Measurements from ENCODE around the gene ZNF839.
"Not testable (repeated sequence)": the region's sequence is repeated elsewhere in the genome, so short reads cannot be mapped to it uniquely, and the experiment has no call there.

ZNF839 gene

DNA sequence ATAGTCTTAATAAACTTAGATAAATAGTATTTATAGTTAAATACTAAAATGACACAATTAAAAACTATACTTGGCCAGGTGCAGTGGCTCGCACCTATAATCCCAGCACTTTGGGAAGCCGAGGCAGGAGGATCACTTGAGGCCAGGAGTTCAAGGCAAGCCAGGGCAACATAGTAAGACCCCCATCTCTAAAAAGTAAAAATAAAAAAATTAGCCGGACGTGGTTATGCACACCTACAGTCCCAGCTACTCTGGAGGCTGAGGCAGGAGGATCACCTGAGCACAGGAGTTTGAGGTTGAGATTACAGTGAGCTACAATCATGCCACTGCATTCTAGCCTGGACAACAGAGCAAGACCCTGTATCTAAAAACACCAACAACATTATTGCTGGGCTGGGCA lies 27.1 kb downstream of the ZNF839 start:
- Histone ChIP-seq H3K4me3 (ENCODE audit: low read length) (no peak overlapping the region), H3K27me3 (ENCODE audit: control insufficient read depth, insufficient read depth, low read length) (no peaks in the 10 kb centered on the region), H3K9ac (ENCODE audit: low read depth, low read length) (no peak overlapping the region), H3K4me1 (ENCODE audit: control insufficient read depth, insufficient read depth, low read length) (no peaks in the 10 kb centered on the region), H3K9me3 (replicated peaks; ENCODE audit: low read length) (no peaks in the 10 kb centered on the region), H3K4me2 (ENCODE audit: low read length) (no peak overlapping the region), H3K36me3 (ENCODE audit: insufficient read depth, low read length) (peaks cover 50% of the 10 kb centered on the region)

DNA sequence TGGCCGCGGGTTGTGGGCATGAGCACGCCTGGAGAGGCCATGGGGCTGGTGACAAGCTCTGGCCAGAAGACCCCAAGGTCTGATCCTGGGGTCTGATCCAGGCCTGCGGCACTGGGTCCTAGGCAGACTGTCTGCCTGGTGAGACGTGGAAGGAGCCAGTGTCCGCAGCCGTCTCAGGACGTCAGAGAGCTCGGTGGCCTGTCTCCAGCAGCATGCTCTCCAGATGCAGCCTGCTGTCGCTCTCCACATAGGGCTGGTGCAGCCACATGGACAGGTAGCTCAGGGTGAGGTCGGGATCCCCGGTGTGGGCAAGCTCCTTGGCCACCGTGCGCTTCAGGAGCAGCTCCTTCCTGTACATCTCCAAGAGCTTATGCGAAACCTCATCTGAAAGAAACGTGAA lies 28.8 kb downstream of the ZNF839 start:
- H3K4me3 ChIP-seq (ENCODE audit: low read length) = no peak overlapping the region
- H3K9ac ChIP-seq (ENCODE audit: low read depth, low read length) = no peak overlapping the region
- no peaks in the 10 kb centered on the region for H3K4me1 ChIP-seq (ENCODE audit: control insufficient read depth, insufficient read depth, low read length)
- no peak overlapping the region for H3K4me2 ChIP-seq (ENCODE audit: low read length)
- H3K36me3 ChIP-seq (ENCODE audit: insufficient read depth, low read length) = peaks cover 47% of the 10 kb centered on the region
- H3K9me3 ChIP-seq (replicated peaks; ENCODE audit: low read length) = no peaks in the 10 kb centered on the region
- H3K27me3 ChIP-seq (ENCODE audit: control insufficient read depth, insufficient read depth, low read length) = no peaks in the 10 kb centered on the region

DNA sequence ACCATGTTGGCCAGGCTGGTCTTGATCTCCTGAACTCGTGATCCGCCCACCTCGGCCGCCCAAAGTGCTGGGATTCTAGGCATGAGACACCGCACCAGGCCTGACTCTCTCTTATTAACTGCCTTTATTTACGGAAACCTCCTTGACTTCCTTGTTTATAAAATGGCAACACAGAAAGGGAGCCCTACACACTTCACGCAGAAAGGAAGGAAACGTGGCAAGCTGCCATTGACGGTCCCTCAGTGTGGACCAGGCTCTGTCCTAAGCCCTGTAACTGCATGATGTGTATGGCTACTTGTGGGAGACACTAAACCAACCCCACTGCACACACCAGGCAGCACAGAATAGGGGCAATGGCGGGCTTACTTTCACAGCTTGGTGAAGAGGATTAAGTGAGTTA lies 31.5 kb downstream of the ZNF839 start:
- no peaks in the 10 kb centered on the region for H3K9me3 ChIP-seq (replicated peaks; ENCODE audit: low read length)
- no peak overlapping the region for H3K4me3 ChIP-seq (ENCODE audit: low read length)
- no peak overlapping the region for H3K9ac ChIP-seq (ENCODE audit: low read depth, low read length)
- no peaks in the 10 kb centered on the region for H3K27me3 ChIP-seq (ENCODE audit: control insufficient read depth, insufficient read depth, low read length)
- no peaks in the 10 kb centered on the region for H3K4me1 ChIP-seq (ENCODE audit: control insufficient read depth, insufficient read depth, low read length)
- H3K4me2 ChIP-seq (ENCODE audit: low read length) = no peak overlapping the region
- H3K36me3 ChIP-seq (ENCODE audit: insufficient read depth, low read length) = peaks cover 43% of the 10 kb centered on the region

DNA sequence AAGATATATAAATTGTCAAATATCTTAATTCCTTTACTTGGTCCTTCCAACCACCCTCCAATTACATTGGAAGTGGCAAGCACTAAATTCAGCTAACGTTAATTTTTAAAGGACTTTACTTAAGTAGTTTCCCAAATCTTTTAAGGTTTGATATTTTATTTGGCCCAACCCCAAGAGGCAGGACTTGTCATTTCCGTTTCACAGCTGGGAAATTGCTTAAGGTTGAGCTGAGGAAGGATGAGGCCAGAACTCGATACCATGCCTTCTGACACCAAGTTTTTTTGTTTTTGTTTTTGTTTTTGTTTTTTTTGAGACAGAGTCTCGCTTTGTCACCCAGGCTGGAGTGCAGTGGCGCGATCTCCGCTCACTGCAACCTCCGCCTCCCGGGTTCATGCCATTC lies 32.0 kb downstream of the ZNF839 start:
- peaks cover 49% of the 10 kb centered on the region for H3K36me3 ChIP-seq (ENCODE audit: insufficient read depth, low read length)
- not testable (repeated sequence) for H3K4me2 ChIP-seq (ENCODE audit: low read length); H3K27me3 ChIP-seq (ENCODE audit: control insufficient read depth, insufficient read depth, low read length); H3K9me3 ChIP-seq (replicated peaks; ENCODE audit: low read length); H3K9ac ChIP-seq (ENCODE audit: low read depth, low read length); H3K4me3 ChIP-seq (ENCODE audit: low read length); H3K4me1 ChIP-seq (ENCODE audit: control insufficient read depth, insufficient read depth, low read length)

DNA sequence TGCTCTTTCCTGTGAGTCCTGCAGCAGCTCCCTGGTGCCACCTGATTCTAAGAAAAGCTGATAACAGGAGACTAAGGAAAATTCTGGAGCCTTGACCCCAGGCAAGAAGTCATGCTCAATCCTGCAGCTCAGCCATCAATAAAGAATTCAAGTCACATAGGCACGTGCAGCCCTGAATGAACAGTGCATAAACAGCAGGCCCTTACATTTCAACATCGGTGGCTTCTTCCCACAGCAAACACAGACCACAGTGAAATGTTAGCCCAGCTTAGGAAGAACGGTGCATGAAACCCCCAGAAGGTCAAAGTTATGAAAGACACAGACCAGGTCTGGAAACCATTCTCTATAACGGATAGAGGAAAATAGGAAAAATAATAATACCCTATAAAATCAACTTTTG lies 32.7 kb downstream of the ZNF839 start:
- H3K9ac ChIP-seq (ENCODE audit: low read depth, low read length) = no peak overlapping the region

DNA sequence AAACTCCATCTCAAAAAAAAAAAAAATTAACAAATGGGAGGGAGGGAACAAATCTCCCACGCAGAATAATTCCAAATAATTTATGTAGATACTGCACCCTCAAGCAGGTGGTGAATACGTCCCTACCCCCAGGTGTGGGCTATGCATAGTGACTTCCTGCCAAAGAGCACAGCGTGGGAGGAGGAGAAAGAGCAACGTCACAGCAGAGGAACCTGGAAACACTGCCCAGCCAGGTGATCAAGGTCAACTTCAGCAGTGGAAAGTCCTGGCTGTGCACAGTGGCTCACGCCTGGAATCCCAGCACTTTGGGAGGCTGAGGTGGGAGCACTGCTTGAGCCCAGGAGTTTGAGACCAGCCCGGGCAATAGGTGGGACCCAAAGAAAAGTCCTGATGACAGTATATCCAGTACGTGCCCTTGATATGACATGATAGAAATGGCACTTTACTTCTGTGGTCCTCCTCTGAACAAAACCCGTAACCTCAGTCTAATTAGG lies 33.6 kb downstream of the ZNF839 start:
- H3K9me3 ChIP-seq (replicated peaks; ENCODE audit: low read length) = no peaks in the 10 kb centered on the region
- H3K36me3 ChIP-seq (ENCODE audit: insufficient read depth, low read length) = peaks cover 50% of the 10 kb centered on the region
- no peaks in the 10 kb centered on the region for H3K27me3 ChIP-seq (ENCODE audit: control insufficient read depth, insufficient read depth, low read length)

More for the DNA sequence above, 32.7 kb downstream of the ZNF839 start:
- no peak overlapping the region for H3K4me2 ChIP-seq (ENCODE audit: low read length)
- H3K27me3 ChIP-seq (ENCODE audit: control insufficient read depth, insufficient read depth, low read length) = no peaks in the 10 kb centered on the region
- no peaks in the 10 kb centered on the region for H3K4me1 ChIP-seq (ENCODE audit: control insufficient read depth, insufficient read depth, low read length)
- no peak overlapping the region for H3K4me3 ChIP-seq (ENCODE audit: low read length)
- H3K9me3 ChIP-seq (replicated peaks; ENCODE audit: low read length) = no peaks in the 10 kb centered on the region
- peaks cover 48% of the 10 kb centered on the region for H3K36me3 ChIP-seq (ENCODE audit: insufficient read depth, low read length)

DNA sequence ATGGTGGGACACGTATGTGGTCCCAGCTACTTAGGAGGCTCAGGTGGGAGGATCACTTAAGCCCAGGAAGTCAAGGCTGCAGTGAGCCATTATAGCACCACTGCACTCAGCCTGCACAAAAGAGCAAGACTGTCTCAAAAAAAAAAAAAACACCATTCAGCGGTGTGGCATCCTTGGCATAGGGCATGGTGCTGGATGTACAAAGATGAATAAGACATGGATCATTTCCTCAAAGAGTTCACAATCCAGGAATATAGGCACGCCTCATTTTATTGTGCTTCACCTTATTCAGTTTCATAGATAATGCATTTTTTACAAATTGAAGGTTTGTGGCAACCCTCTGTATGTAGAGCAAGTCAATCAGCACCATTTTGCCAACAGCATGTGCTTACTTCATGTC lies 36.7 kb downstream of the ZNF839 start:
- H3K4me3 ChIP-seq (ENCODE audit: low read length) = no peak overlapping the region
- no peaks in the 10 kb centered on the region for H3K27me3 ChIP-seq (ENCODE audit: control insufficient read depth, insufficient read depth, low read length)
- no peaks in the 10 kb centered on the region for H3K9me3 ChIP-seq (replicated peaks; ENCODE audit: low read length)
- peaks cover 39% of the 10 kb centered on the region for H3K36me3 ChIP-seq (ENCODE audit: insufficient read depth, low read length)
- no peak overlapping the region for H3K4me2 ChIP-seq (ENCODE audit: low read length)
- no peaks in the 10 kb centered on the region for H3K4me1 ChIP-seq (ENCODE audit: control insufficient read depth, insufficient read depth, low read length)
- H3K9ac ChIP-seq (ENCODE audit: low read depth, low read length) = no peak overlapping the region

More for the DNA sequence above, 33.6 kb downstream of the ZNF839 start:
- no peak overlapping the region for H3K9ac ChIP-seq (ENCODE audit: low read depth, low read length)
- no peak overlapping the region for H3K4me2 ChIP-seq (ENCODE audit: low read length)
- no peaks in the 10 kb centered on the region for H3K4me1 ChIP-seq (ENCODE audit: control insufficient read depth, insufficient read depth, low read length)
- no peak overlapping the region for H3K4me3 ChIP-seq (ENCODE audit: low read length)

DNA sequence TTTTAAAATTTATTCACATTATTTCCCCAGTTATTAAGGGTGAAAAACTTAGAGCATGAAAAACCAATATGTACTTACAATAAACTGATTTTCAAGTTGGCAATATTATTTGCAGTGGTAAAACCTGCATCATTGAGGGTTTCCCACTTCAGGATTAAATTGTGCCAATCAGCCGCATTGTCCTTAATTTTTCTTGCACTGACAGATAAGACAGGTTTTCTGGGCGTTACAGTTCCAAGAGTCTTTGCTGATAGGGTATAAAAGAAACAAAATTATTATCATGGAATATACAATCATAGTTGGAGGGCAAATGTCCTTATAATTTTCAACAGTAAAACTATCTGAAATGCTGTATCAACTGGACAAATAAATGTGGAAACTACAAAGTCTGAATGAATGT lies 39.8 kb downstream of the ZNF839 start:
- no peaks in the 10 kb centered on the region for H3K27me3 ChIP-seq (ENCODE audit: control insufficient read depth, insufficient read depth, low read length)
- H3K4me3 ChIP-seq (ENCODE audit: low read length) = no peak overlapping the region
- peaks cover 26% of the 10 kb centered on the region for H3K36me3 ChIP-seq (ENCODE audit: insufficient read depth, low read length)
- H3K4me2 ChIP-seq (ENCODE audit: low read length) = no peak overlapping the region
- H3K9ac ChIP-seq (ENCODE audit: low read depth, low read length) = no peak overlapping the region
- peaks cover 15% of the 10 kb centered on the region for H3K4me1 ChIP-seq (ENCODE audit: control insufficient read depth, insufficient read depth, low read length)
- H3K9me3 ChIP-seq (replicated peaks; ENCODE audit: low read length) = no peaks in the 10 kb centered on the region

DNA sequence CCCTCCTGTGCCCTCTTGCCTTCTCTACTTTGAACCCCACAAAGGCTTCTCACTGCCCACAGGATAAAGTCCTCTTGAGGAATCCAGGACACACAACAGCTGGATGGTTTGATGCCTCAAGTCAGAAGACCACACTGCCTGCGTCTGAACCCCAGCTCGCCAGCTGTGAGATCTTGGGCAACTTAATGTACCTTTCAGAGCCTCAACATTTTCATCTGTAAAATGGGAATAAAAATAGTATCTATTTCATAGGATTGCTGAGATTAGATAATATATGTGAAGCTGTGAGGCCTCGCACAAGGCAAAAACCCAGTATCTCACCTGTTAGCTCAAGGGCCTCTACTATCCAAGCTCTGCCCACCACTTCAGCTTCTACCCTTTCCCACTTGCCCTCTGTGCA lies 40.8 kb downstream of the ZNF839 start:
- Histone ChIP-seq H3K4me3 (ENCODE audit: low read length) (no peak overlapping the region), H3K27me3 (ENCODE audit: control insufficient read depth, insufficient read depth, low read length) (no peaks in the 10 kb centered on the region), H3K36me3 (ENCODE audit: insufficient read depth, low read length) (peaks cover 24% of the 10 kb centered on the region), H3K9me3 (replicated peaks; ENCODE audit: low read length) (no peaks in the 10 kb centered on the region), H3K4me1 (ENCODE audit: control insufficient read depth, insufficient read depth, low read length) (peaks cover 16% of the 10 kb centered on the region), H3K9ac (ENCODE audit: low read depth, low read length) (no peak overlapping the region), H3K4me2 (ENCODE audit: low read length) (no peak overlapping the region)

DNA sequence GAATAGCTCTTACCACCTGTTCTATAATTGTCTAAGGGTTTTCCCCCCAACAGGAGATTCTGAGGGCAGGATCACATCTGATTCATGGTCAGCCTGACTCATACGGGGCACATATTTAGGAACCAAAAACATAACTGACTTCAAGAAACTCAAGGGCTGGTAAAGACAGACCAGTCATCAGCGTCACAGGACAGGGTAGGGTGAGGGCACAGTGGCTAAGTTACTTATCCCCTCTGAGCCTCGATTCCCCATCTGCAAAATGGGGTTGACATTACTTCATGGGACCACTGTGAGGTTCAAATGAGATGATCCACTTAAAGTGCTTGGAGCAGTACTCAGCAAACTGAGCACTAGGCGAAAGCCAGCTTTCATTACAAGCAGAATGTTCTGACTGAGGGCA lies 42.5 kb downstream of the ZNF839 start:
- Histone ChIP-seq H3K4me3 (ENCODE audit: low read length) (peak overlapping the region; percentile 83), H3K27me3 (ENCODE audit: control insufficient read depth, insufficient read depth, low read length) (no peaks in the 10 kb centered on the region), H3K36me3 (ENCODE audit: insufficient read depth, low read length) (peaks cover 9% of the 10 kb centered on the region), H3K4me1 (ENCODE audit: control insufficient read depth, insufficient read depth, low read length) (peaks cover 16% of the 10 kb centered on the region), H3K9me3 (replicated peaks; ENCODE audit: low read length) (no peaks in the 10 kb centered on the region), H3K9ac (ENCODE audit: low read depth, low read length) (peak overlapping the region; percentile 95), H3K4me2 (ENCODE audit: low read length) (peak overlapping the region; percentile 90)

DNA sequence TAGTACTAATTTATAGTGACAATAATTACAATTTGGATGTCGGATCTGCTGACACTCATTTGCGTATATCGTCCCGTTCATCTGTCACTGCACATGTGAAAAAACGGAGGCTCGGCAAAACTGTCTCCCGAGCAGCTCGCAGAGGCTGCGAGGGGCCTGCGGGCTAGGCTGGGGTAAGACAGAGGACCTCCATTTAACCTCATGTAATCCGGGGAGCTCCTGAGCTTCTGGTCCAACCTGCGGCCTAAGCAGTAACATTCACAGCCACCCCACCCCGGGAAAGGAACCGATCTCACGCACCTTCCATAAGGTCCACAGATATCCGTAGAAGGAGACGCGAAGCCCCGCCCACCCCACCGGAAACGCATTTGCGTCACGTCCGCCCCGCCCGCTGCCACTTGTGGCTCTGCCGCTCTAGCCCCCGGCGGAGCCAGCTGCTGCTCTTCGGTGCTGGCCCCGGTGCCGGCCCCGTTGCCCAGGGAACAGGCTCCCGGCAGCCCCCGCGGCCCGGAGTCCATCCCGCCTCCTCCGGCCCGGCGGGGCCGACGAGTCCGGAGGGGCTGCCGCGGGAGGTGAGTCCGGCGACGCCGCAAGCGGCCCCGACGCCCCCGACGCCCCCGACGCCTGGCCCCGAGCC lies 43.1 kb downstream of the ZNF839 start, which contains the start of the genes CINP and TECPR2:
Gene CINP, minus strand, starts transcription at position 346 of the 637 bp plus-strand sequence. Its CDS starts 39 bp downstream, at position 307.
Gene TECPR2, plus strand, starts transcription at position 397 of the 637 bp plus-strand sequence. CDS start 13,781 bp downstream, outside the sequence.
- Histone ChIP-seq H3K27me3 (ENCODE audit: control insufficient read depth, insufficient read depth, low read length) (no peaks in the 10 kb centered on the region), H3K9me3 (replicated peaks; ENCODE audit: low read length) (no peaks in the 10 kb centered on the region), H3K4me3 (ENCODE audit: low read length) (peak within 1 kb of the TSS; percentile 83), H3K36me3 (ENCODE audit: insufficient read depth, low read length) (peaks cover 4% of the 10 kb centered on the region), H3K4me1 (ENCODE audit: control insufficient read depth, insufficient read depth, low read length) (peaks cover 16% of the 10 kb centered on the region), H3K4me2 (ENCODE audit: low read length) (peak within 1 kb of the TSS; percentile 98), H3K9ac (ENCODE audit: low read depth, low read length) (peak within 1 kb of the TSS; percentile 95)
